Hepatocyte (in vitro differentiated cells): ENCODE measurements around the gene FSD1. TPM values are rescaled to one million over a fixed set of nuclear protein-coding genes. Genes with fewer than 3 reads are reported as not detected.

Experiments
- DNase-seq: peaks from one replicate; pipeline ENCODE4 v3.0.0-alpha.2; 2016; ENCODE audit warnings: low spot score
- H2AFZ ChIP-seq: fragments of 200-600 bp; sonication (generic); 2 replicates; pipeline ENCODE4 v1.6.0; 2016; ENCODE audit warnings: antibody characterized with exemption, mild to moderate bottlenecking
- H3K27ac ChIP-seq: fragments of 200-600 bp; sonication (generic); 2 replicates; pipeline ENCODE4 v1.5.1; 2016; ENCODE audit warnings: mild to moderate bottlenecking
- H3K27me3 ChIP-seq: fragments of 200-600 bp; sonication (generic); 2 replicates; pipeline ENCODE4 v1.6.1; 2016
- H3K36me3 ChIP-seq: fragments of 200-600 bp; sonication (generic); replicated peaks from 2 replicates; pipeline ENCODE4 v1.5.1; 2016; ENCODE audit warnings: low read depth; ENCODE audit not compliant: insufficient read depth
- H3K4me1 ChIP-seq: fragments of 200-600 bp; sonication (generic); 2 replicates; pipeline ENCODE4 v1.5.1; 2016; ENCODE audit warnings: mild to moderate bottlenecking, moderate library complexity; ENCODE audit not compliant: insufficient read depth
- H3K4me2 ChIP-seq: fragments of 200-600 bp; sonication (generic); 2 replicates; pipeline ENCODE4 v1.6.0; 2016
- H3K4me3 ChIP-seq: fragments of 200-600 bp; sonication (generic); 2 replicates; pipeline ENCODE4 v1.5.1; 2016; ENCODE audit warnings: mild to moderate bottlenecking
- H3K79me2 ChIP-seq: fragments of 200-600 bp; sonication (generic); 2 replicates; pipeline ENCODE4 v1.6.0; 2017; ENCODE audit warnings: mild to moderate bottlenecking
- H3K9me2 ChIP-seq: fragments of 200-600 bp; sonication (generic); replicated peaks from 2 replicates; pipeline ENCODE4 v1.6.0; 2017; ENCODE audit warnings: mild to moderate bottlenecking; ENCODE audit not compliant: insufficient read depth
- H3K9me3 ChIP-seq: fragments of 200-600 bp; sonication (generic); 2 replicates; pipeline ENCODE4 v1.5.1; 2016; ENCODE audit warnings: low read depth, mild to moderate bottlenecking
- H4K20me1 ChIP-seq: fragments of 200-600 bp; sonication (generic); 2 replicates; pipeline ENCODE4 v1.6.0; 2016; ENCODE audit warnings: mild to moderate bottlenecking; ENCODE audit not compliant: insufficient read depth, poor library complexity, severe bottlenecking
- EZH2 ChIP-seq: fragments of 200-600 bp; sonication (generic); IDR thresholded peaks from 2 replicates; pipeline ENCODE4 v1.6.1; 2016; ENCODE audit warnings: antibody characterized with exemption, mild to moderate bottlenecking, borderline replicate concordance
- EZH2phosphoT487 ChIP-seq: fragments of 200-600 bp; sonication (generic); IDR thresholded peaks from one replicate; pipeline ENCODE4 v1.6.1; 2018; ENCODE audit warnings: antibody characterized with exemption, mild to moderate bottlenecking, low read depth, moderate library complexity; ENCODE audit not compliant: unreplicated experiment, severe bottlenecking
- WGBS: methylation state at CpG from one replicate; pipeline ENCODE4 v1.1.6; 2016; ENCODE audit warnings: low lambda C conversion rate; ENCODE audit errors: missing lambda C conversion rate; 5-methylcytosine and 5-hydroxymethylcytosine counted together
- polyA plus RNA-seq: library from polyadenylated mRNA; unstranded; fragments of >200 nt; fragmentation: Nextera tagmentation; extraction: Ambion mirVana; gene quantifications from 2 replicates; pipeline ENCODE4 v1.2.1, GENCODE V29; 2016
- total RNA-seq: library from RNA; depleted of rRNA; stranded (reverse); fragments of >200 nt; gene quantifications from 2 replicates; pipeline ENCODE4 v1.2.3, GENCODE V29; 2014
- TF ChIP-seq, protein P1 (sequence below): fragments of 200-600 bp; sonication (generic); IDR thresholded peaks from 2 replicates; pipeline ENCODE4 v1.5.1; 2016; ENCODE audit warnings: antibody characterized with exemption, mild to moderate bottlenecking; ENCODE audit not compliant: poor library complexity

The FSD1 gene
- total and polyA plus RNA-seq, 2 experiments from 2014 or later: 2.8 to 6.3 TPM

DNA sequence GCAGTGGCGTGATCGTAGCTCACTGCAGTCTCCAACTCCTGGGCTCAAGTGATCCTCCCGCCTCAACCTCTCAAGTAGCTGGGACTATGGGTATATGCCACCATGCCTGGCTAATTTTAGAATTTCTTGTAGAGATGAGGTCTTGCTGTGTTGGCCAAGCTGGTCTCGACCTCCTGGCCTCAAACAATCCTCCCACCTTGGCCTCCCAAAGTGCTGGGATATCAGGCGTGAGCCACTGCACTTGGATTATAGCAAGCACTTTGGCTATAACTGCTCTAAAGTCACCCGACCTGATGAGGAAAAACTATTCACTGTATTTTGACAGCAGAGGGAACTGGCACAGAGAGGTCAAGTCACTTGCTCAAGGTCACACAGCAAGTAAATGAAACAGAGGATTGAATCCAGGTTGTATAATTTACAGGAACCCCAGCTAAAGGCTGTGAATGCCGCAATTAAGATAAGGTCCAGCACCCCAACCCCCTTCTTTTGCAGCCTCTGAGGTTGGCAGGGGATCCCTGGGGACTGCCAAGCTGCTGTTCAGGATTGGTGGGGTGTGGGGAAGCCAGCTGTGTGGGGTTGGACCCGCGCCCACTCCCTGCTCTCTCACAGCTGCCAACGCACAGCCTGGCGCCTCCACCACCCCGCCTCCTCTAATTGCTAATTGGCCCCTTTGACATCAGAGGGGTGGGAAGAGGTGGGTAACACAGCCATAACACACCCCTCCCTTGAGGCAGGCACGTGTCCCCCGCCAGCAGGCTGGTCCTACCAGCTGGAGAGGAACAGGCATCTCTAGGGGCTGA lies 8.2 kb upstream of the FSD1 start:
- Histone ChIP-seq H3K4me3 (no peak overlapping the region), H3K4me2 (no peak overlapping the region), H3K9me3 (no peaks in the 10 kb centered on the region), H3K79me2 (no peaks in the 10 kb centered on the region), H3K4me1 (no peaks in the 10 kb centered on the region), H2AFZ (no peak overlapping the region), H3K9me2 (no peaks in the 10 kb centered on the region), H4K20me1 (no peaks in the 10 kb centered on the region), H3K36me3 (no peaks in the 10 kb centered on the region), H3K27me3 (no peaks in the 10 kb centered on the region), H3K27ac (no peak overlapping the region)
- WGBS: 71% methylated on average over 12 of the region's 14 CpGs
- DNase-seq: no peak
- TF ChIP-seq EZH2phosphoT487 (no peak), EZH2 (no peak)
- TF ChIP-seq, protein P1, sequence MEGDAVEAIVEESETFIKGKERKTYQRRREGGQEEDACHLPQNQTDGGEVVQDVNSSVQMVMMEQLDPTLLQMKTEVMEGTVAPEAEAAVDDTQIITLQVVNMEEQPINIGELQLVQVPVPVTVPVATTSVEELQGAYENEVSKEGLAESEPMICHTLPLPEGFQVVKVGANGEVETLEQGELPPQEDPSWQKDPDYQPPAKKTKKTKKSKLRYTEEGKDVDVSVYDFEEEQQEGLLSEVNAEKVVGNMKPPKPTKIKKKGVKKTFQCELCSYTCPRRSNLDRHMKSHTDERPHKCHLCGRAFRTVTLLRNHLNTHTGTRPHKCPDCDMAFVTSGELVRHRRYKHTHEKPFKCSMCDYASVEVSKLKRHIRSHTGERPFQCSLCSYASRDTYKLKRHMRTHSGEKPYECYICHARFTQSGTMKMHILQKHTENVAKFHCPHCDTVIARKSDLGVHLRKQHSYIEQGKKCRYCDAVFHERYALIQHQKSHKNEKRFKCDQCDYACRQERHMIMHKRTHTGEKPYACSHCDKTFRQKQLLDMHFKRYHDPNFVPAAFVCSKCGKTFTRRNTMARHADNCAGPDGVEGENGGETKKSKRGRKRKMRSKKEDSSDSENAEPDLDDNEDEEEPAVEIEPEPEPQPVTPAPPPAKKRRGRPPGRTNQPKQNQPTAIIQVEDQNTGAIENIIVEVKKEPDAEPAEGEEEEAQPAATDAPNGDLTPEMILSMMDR: no peak

GRCh38 chr19:4297901-4298809 lies 6.2 kb upstream of the FSD1 start:
- TF ChIP-seq EZH2phosphoT487 (no peak), EZH2 (no peak)
- TF ChIP-seq, protein P1: no peak
- Histone ChIP-seq H3K27me3 (no peaks in the 10 kb centered on the region), H3K4me2 (no peak overlapping the region), H3K27ac (no peak overlapping the region), H3K9me2 (no peaks in the 10 kb centered on the region), H2AFZ (no peak overlapping the region), H4K20me1 (no peaks in the 10 kb centered on the region), H3K36me3 (no peaks in the 10 kb centered on the region), H3K9me3 (no peaks in the 10 kb centered on the region), H3K79me2 (no peaks in the 10 kb centered on the region), H3K4me1 (no peaks in the 10 kb centered on the region), H3K4me3 (no peak overlapping the region)
- 77% methylated on average over 27 of the region's 27 CpGs for WGBS
- no peak for DNase-seq

DNA sequence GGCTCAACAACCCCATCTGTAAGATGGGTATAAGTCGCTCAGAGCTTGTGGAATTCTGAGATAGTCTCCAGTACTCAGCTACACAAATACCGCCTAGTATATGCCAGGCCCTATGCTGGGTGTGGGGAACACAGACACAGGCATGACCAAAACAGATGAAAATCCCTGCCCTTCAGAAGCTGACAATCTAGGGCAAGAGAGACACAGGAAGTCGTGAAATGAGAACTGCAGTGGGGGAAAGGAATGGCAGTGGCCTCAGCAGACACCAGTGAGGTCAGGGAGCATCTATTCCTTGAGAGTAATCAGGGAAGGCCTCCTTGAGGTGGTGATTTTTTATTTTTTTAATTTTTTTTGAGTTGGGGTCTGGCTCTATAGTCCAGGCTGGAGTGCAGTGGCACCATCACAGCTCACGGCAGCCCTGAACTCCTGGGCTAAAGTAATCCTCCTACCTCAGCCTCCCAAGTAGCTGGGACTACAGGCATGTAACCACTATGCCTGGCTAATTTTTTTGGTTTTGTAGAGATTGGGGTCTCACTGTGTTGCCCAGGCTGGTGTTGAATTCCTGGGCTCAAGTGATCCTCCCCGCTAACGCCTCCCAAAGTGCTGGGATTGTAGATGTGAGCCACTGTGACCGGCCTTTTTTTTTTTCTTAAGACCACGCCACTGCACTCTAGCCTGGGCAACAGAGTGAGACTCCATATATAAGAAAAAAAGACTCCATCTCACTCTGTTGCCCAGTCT lies 5.4 kb upstream of the FSD1 start:
- WGBS: 96% methylated on average over 8 of the region's 8 CpGs
- H3K79me2 ChIP-seq: no peaks in the 10 kb centered on the region
- H3K4me2 ChIP-seq: no peak overlapping the region
- H3K4me1 ChIP-seq: no peaks in the 10 kb centered on the region
- no peaks in the 10 kb centered on the region for H3K36me3 ChIP-seq
- DNase-seq: no peak
- no peaks in the 10 kb centered on the region for H3K9me3 ChIP-seq
- TF ChIP-seq EZH2 (no peak), EZH2phosphoT487 (no peak)
- TF ChIP-seq, protein P1: no peak
- H3K4me3 ChIP-seq: no peak overlapping the region
- no peaks in the 10 kb centered on the region for H4K20me1 ChIP-seq
- H3K27ac ChIP-seq: no peak overlapping the region
- H2AFZ ChIP-seq: no peak overlapping the region
- H3K9me2 ChIP-seq: no peaks in the 10 kb centered on the region
- H3K27me3 ChIP-seq: no peaks in the 10 kb centered on the region
